Right ventricle myocardium superior (tissue), 1 donor: ENCODE measurements around the gene FAM3C. TPM values are rescaled to one million over a fixed set of nuclear protein-coding genes. Genes with fewer than 3 reads are reported as not detected.
A peak's percentile ranks its signal among the peaks of the same experiment; 100 is the strongest.

ENCODE experiments used
- ATAC-seq: fragments of 200-7000 bp; cut with Tn5 transposase; one replicate; pipeline ENCODE4 v1.9.1; 2020; ENCODE audit warnings: mild to moderate bottlenecking; ENCODE audit not compliant: poor library complexity
- DNase-seq: peaks from one replicate; pipeline ENCODE4 v3.0.0-alpha.2; 2020
- intact Hi-C: fragments of 100-400 bp; cut with DNase I; formaldehyde crosslinking; loops from one replicate; pipeline ENCODE4 v1.11.2; 2022
- total RNA-seq: library from RNA; stranded (reverse); fragmentation: NEBNext Ultra II Directional; extraction: Animal tissue kit (Norgen Biotek cat#: 25700); gene quantifications from one replicate; pipeline ENCODE4 v1.2.1, GENCODE V29; 2021
- donor health status: DM: no; HTN: yes; CAD: no; lungs with severe emphysema.

Gene FAM3C
- total RNA-seq, 1 donor from 2014 or later = 36.5 TPM

DNA sequence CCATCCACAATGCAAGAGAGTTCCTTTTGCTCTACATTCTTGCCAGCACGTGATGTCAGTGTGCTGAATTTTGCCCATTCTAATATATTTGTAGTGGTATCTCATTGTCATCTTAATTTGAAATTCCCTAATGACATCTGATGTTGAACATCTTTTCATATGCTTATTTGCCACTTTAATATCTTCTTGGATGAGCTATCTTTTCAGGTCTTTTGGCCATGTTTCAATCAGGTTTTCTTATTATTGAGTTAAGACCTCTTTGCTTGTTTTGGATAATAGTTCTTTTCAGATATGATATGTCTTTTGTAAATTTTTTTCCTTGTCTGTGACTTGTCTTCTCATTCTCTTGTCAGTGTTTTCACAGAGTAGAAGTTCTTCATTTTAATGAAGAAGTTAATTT lies 20.4 kb upstream of the FAM3C start:
- intact Hi-C loops = no loop called here
- ATAC-seq (no peak), DNase-seq (no peak)

DNA sequence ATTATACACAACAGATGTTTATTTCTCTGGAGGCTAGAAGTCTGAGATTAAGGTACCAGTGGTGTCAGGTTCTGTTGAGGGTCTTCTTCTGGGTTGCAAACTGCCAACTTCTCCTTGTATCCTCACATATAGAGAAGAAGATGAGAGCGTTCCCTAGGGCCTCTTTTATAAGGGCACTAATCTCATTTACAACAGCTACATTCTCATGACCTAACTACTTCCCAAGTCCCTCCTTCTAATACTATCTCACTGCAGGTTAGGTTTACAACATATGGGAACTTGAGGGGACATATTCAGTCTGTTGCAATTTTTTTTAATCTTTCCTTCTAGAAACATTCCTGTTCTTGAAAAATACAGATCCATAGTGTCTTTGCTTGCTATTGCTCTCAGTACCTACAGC lies 18.3 kb upstream of the FAM3C start:
- no peak for DNase-seq
- intact Hi-C loops = no loop called here
- no peak for ATAC-seq

DNA sequence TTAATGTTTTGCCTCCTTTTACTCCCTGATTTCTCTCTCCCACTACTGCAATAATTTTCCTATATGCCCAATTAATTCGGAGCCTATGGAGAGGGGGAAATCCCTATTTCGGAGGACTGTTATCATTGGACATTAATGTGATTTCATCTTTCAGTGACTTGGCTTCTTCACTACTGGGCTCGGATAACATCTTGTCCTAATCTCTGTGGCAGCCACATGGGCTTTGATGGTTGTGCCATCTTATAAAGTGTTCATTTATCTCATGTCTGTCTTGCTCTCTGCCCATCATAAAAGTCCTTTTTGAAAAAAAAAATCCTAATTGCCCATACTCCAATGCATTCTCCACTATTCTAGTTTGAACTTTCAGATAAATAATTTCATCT lies 15.5 kb upstream of the FAM3C start:
- no peak for ATAC-seq
- intact Hi-C loops = no loop called here
- no peak for DNase-seq

DNA sequence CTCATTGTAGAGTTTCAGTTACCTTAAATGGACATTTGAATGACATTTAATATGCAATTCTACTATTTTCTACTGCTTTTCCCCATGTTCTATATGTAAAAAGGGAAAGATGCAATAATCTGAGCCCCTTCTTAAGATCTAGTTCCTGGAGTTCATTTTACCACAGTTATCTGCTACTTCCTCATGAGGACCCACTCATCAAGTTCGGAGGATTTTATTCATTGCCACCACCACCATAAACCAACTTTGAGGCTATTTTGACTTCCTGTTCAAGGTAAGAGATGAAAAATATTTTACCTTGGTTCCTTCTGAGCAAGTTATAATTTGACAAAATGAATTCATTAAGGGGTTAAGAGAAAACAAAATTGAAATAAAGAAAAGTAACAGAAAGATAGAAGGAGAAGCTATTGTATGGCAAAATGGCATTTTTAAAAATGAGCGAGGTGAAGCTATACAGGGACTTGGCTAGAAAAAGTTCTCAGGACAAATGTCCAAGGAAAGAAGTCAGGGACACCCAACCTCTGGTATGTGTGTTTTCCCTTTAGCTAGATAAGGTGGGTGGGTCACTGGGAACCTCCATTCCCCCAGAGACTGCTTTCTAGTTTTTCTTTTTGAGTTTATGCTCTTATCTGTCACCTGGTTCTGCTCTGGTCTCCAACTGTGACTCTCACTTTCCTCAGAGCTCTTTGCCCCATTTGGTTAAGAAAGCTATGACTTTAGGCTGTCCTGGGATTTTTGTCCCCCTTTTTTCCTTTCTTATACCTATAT lies 14.9 kb upstream of the FAM3C start:
- ATAC-seq (no peak), DNase-seq (no peak)

DNA sequence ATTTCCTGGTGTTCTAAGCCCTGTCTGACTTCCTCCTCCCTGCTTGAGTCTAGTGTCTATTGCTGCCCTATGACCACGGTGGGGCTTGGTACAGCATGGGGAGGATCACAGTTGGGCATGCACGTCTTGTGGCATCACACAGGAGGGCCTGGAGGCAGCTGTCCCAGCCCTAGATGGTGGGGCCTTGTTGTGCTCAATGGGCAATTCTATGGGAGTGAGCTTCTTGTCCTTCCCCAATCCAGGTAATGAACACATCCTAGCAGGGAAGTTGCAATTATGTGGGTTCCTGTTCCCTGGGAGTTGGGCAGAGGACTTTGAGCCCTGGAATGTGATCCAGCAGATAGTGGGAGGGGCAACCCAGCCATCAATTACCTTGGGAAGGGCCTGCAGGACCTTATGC lies 10.8 kb upstream of the FAM3C start:
- intact Hi-C loops = no loop called here
- ATAC-seq = no peak

More for the DNA sequence above, 14.9 kb upstream of the FAM3C start:
- intact Hi-C loops = no loop called here

DNA sequence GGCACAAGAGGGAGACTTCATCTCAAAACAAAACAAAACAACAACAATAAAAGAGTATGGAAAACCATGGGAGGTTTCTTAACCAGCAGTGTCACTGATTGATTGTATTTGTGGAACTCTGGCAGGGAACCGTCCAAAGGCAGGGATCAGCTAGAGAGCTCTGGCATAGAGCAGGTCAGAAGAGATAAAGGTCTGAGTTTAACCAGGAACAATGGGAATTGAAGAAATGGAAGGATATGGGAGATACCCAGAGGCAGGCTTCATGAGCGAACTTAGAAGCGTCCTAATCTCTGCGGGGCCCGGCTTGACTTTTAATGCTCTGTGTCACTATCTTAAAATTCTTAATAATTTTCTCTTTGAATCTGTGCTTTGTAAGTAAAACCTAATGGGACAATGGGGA lies 10.4 kb upstream of the FAM3C start:
- ATAC-seq (no peak), DNase-seq (no peak)
- intact Hi-C loops = no loop called here

More for the DNA sequence above, 10.8 kb upstream of the FAM3C start:
- no peak for DNase-seq

DNA sequence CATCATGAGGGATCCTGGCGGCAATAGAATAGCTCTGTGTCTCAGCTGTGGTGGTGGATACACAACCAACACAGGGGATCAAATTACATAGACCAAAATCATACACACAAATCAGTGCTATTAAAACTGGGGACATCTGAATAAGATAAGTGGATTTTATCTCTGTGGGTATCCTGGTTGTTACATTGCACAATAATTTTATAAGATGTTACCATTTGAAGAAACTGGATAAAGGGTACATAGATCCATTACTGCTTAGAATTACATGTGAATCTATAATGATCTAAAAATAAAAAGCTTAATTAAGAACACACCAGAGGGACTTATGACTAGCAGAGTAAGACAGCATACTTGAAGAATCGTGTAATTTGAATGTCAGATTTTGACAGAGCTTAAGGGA lies 8.2 kb upstream of the FAM3C start:
- no peak for DNase-seq
- ATAC-seq = no peak
- intact Hi-C loops = no loop called here

DNA sequence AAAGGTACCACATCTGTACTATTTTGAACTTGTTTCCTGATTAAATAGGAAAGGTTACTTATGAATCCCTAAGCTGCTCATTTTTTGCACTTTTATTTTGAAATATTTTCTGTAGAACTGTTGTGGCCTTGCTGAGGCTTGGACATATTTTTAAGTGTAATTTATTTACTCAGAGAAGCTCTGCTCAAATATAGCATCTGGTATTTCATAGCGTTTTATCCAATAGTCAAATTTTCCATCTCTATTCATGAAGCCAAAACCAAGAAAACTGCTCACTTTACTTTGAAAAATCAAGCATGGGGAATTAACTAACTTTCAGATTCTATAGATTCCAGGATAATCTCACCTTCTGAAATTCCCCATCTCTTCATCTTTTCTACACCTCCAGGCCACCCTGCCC lies 6.6 kb upstream of the FAM3C start:
- DNase-seq = no peak
- intact Hi-C loops = no loop called here
- no peak for ATAC-seq

DNA sequence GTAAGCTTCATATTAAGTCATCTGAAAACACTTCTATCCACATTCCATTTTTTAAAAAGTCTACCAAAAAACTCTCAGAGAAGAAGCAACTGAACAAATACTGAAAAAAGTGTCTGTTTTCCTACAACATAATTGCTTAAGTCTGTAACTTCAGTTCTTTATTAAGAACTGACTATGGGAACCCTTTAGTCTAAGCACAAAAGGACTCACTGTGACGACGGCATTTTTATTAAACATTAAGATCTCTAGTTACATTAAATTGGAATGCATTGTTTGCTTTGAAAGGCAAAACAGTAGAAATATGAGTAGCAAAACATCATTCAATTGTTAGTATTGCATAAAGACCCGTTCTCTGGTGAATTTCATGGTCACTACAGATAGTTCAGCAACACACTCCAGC lies 5.8 kb upstream of the FAM3C start:
- intact Hi-C loops = no loop called here
- DNase-seq (no peak), ATAC-seq (no peak)

DNA sequence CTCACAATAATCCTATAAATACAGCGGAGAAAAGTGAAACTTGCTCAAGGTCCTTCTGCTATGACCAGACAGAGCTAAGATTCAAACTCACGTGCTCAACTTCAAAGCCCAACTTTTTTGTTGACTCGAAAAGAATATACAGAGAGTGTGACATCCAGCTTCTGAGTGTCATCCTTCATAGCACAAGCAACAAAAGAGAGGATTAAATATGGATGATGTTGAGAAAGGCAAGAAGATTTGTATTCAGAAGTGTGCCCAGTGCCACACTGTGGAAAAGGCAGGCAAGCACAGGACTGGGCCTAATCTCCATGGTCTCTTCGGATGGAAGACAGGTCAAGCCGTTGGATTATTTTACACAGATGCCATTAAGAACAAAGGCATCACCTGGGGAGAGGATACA lies 2.1 kb upstream of the FAM3C start:
- DNase-seq (no peak), ATAC-seq (no peak)
- intact Hi-C loops = no loop called here

DNA sequence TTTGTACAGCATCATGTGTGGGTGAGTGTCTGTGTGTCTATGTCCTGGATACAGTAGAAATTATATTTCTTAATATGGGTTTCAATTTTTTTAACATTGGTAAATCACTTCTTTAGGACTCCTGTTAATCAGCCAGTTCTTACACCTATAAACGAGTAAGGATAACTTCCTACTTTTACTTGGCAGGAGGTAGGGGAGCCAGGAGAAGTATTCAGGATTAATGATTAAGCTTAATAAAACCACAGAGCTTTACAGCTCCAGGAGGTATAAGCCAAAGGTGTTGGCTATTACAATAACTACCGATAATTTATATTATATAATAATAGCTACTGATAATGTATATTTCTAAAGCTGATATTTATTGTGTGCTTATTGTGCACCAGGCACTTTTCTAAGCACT lies 1.7 kb upstream of the FAM3C start:
- intact Hi-C loops = no loop called here
- DNase-seq = no peak
- no peak for ATAC-seq

DNA sequence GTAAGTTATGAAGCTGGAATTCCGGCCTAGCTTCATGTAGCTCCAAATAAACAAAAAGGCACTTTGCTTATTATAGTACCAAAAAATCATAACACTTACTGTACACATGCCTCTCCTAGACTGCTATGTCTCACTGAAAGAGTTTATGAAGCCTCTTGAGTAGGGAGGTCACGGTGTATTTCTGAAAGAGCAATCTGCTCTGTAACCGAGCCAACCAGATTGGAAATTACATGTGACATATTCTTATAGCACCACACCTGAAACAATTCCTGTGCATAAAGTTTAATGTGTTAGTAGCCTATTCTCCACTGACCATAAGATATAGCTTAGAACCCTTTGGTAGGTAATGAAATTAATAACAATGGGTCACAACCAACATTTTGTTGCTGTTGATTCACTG lies 1.3 kb upstream of the FAM3C start:
- DNase-seq = no peak
- no peak for ATAC-seq
- intact Hi-C loops = no loop called here

DNA sequence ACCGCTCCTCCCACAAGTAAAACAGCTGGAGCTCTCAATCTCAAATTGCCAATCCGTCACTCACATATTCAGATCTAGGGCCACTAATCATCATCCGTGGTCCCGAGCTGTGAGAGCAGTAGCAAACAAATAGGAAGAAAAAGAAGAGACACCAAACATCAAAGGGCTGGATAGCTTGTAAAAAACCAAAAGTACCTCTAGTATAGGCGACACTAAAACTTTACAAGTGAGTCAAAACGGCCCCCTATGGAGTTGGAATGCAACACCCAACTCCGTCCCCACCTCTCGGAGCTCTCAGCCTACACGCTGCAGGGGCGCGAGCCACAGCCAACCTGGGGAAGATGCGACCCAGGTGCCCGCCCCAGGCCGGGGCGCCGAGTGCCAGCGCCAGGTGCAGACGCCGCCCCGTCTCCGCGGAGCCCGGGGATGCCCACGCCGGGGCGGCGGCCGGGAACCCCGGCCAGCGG lies 581 bp downstream of the FAM3C start:
- intact Hi-C loops = no loop called here
- peak; percentile 47 for DNase-seq
- ATAC-seq = no peak

DNA sequence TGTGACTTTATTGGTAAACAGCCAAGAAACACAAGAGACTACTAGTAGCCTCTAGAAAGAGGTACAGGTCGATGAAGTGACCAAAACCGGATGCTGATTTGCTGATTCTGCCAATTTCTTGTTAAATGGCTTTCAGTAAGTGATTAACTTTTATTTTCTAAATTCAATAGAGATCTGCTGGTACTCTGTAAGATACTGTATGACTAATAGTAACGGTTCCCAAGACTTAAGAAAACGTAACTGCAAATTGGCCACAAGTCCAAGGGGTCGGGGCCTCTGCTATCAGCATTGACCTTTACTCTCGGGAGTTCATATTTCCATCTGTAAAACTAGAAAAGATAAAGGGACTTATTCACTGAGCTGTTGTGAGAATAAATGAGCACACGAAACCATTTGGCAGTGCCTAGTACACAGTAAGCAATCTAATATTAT lies 1.4 kb downstream of the FAM3C start:
- DNase-seq (no peak), ATAC-seq (no peak)
- intact Hi-C loops = no loop called here

DNA sequence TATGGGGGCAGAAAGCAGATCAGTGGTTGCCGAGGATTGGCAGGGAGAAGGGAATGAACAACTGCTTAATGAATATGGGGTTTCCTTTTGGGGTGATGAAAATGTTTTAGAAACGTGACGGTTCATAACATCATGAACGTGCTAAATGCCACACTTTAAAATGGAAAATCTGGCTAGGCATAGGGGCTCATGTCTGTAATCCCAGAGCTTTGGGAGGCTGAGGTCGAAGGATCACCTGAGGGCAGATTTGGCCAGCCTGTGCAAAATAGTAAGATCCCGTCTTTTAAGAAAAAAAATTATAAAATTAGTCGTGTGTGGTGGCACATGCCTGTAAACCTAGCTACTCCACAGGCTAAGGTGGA lies 3.1 kb downstream of the FAM3C start:
- intact Hi-C loops = no loop called here
- DNase-seq = no peak

DNA sequence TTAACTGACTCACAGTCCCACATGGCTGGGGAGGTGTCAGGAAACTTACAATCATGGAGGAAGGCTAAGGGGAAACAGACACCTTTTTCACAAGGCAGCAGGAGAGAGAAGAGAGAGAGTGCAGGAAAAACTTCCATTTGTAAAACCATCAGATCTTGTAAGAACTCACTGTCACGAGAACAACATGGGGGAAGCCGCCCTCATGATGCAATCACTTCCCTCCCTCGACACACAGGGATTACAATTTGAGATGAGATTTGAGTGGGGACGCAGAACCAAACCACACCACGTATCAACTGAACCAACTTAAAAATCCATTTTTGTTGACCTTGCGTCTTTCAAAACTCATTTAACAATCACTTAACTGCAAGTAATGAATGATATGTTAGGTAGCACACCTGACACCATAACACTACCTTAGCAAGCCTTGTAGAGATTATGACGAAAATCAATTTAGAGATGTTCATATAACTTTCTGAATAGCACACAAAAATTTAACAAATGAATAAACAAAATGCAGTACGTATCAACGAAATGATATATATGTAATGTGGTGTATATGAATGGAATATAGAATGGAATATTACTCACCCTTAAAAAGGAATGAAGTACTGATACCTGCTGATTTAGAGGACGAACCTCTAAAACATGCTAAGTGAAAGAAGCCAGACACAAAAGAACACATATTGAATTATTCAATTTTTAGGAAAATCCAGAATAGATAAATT lies 3.7 kb downstream of the FAM3C start:
- DNase-seq (no peak), ATAC-seq (no peak)
- intact Hi-C loops = no loop called here

More for the DNA sequence above, 3.1 kb downstream of the FAM3C start:
- ATAC-seq = no peak

DNA sequence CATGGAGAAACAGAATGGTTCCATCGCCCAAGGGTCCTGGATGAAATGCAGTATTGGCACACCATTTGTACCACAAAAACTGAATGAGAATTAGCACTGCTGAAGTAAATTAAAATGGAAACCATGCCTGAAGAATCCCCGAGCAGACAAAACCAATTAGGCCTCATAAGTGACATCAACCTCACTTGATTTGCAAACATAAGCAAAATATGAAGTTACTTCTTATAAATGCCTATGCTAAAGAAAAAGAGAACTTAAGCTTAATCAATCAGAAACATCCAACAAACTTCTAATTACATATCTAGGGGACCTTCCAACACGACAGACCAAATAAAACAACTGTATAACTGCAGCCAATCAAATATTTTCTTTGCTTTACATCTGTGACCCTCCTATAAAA lies 4.4 kb downstream of the FAM3C start:
- ATAC-seq (no peak), DNase-seq (no peak)
- intact Hi-C loops = no loop called here

DNA sequence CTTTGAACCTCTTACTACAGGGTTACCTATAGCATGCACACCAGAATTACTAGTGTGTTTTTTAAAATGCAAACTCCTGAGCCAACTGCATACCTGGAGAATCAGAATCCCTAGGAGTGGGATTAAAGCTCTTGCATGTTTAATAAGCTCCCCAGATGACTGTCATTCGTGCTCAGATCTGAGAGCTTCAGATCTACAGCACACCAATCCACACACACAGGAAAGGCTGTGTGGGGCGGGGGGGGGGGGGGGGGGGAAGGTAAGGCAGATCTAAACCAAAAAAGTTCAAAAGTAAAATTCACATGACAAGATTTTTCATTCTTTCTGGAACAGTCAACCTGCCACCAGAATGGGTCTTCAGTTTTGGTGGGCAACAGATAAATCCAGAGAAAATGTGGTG lies 5.5 kb downstream of the FAM3C start:
- no peak for ATAC-seq
- intact Hi-C loops = no loop called here
- no peak for DNase-seq

DNA sequence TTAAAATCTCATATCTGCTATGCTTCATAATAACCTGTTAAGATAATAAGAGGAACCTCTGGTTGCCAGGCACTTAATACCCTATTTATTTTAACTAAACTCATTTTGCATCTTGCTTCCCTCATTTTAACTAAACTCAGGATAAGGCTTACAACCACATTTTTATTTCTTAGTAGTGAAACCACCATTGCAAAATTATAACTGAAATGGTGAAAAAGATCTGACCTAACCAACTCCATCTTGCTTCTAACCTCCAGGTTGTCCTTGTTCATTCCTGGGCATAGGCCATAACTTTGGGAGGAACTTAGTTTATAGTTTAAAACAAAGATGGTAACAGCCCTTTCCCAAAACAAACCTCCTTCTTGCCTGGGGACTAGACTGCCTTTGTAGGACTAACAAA lies 6.0 kb downstream of the FAM3C start:
- ATAC-seq (no peak), DNase-seq (no peak)
- intact Hi-C loops = no loop called here

DNA sequence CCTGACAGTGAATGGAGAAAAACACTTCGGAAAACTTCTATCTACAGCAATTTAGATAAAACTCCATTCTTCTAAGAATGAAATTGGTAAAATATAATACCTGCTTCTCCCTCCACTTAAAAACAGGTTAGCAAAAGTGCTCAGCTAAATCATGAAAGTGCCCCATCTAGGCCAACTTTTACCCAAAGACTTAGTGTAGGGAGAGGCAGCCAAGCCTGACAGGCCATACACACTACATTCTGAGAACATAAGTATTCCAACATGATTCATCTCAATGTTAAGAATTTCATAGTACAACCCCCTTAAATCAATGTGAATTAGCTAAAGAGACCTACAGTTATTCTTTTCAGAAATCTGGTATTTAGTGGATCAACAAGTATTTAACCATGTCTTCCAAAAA lies 7.2 kb downstream of the FAM3C start:
- no peak for ATAC-seq
- intact Hi-C loops = no loop called here

DNA sequence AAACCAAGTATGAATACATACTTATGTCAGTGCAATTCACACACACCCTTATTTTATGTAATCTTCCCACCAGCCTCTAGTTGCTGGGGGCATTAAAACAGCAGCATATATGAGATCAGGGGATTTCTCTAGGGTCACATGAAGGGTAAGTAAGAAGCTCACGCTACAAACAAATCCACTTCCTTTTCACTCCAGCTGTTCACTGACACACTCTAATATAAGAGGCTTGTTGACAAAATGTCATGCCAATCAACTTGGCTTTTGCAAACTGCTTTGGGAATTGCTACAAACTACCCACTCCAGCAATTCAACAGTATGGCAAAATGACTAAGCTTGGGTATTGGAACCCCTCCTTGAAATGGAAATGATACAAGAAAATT lies 10.3 kb downstream of the FAM3C start:
- intact Hi-C loops = no loop called here
- ATAC-seq = peak; percentile 57
- no peak for DNase-seq

More for the DNA sequence above, 7.2 kb downstream of the FAM3C start:
- DNase-seq = no peak
